ENCODE results near the gene SUCO.

Gene SUCO

GRCh38 chr1:172517545-172517944, 15.4 kb upstream of the SUCO start:
- no peak for DNase-seq

- DNase-seq, result no peak
These were observed 3.6 kb upstream of the SUCO start for GRCh38 chr1:172529304-172529703.

GRCh38 chr1:172530000-172530399, 3.0 kb upstream of the SUCO start:
- DNase-seq, result no peak

GRCh38 chr1:172531412-172532182, 1.4 kb upstream of the SUCO start:
- DNase-seq, result no peak

- peak; percentile 99 for DNase-seq
These were observed 709 bp upstream of the SUCO start for GRCh38 chr1:172532183-172532699.

GRCh38 chr1:172533513-172534151, 682 bp downstream of the SUCO start:
- DNase-seq, result no peak

GRCh38 chr1:172536256-172536655, 3.3 kb downstream of the SUCO start:
- DNase-seq, result no peak

- DNase-seq, result no peak
These were observed 4.4 kb downstream of the SUCO start for GRCh38 chr1:172537366-172537765.

- no peak for DNase-seq
These were observed 5.0 kb downstream of the SUCO start for GRCh38 chr1:172537827-172538391.

- no peak for DNase-seq
These were observed 7.7 kb downstream of the SUCO start for GRCh38 chr1:172540635-172541034.

- DNase-seq, result no peak
These were observed 11.6 kb downstream of the SUCO start for GRCh38 chr1:172544481-172545104.

- DNase-seq, result no peak
These were observed 12.6 kb downstream of the SUCO start for GRCh38 chr1:172545396-172546004.

GRCh38 chr1:172547071-172547470, 14.1 kb downstream of the SUCO start:
- DNase-seq, result no peak

GRCh38 chr1:172549621-172550280, 16.8 kb downstream of the SUCO start:
- DNase-seq, result no peak

- no peak for DNase-seq
These were observed 18.3 kb downstream of the SUCO start for GRCh38 chr1:172551279-172551678.

- DNase-seq, result no peak
These were observed 22.0 kb downstream of the SUCO start for GRCh38 chr1:172554915-172555314.

- no peak for DNase-seq
These were observed 23.5 kb downstream of the SUCO start for GRCh38 chr1:172556461-172556860.

- no peak for DNase-seq
These were observed 24.3 kb downstream of the SUCO start for GRCh38 chr1:172557270-172557669.

GRCh38 chr1:172559572-172560210, 26.7 kb downstream of the SUCO start:
- DNase-seq, result no peak

- DNase-seq, result no peak
These were observed 28.3 kb downstream of the SUCO start for GRCh38 chr1:172561252-172561651.

GRCh38 chr1:172566196-172566997, 33.4 kb downstream of the SUCO start:
- DNase-seq, result peak; percentile 14
